Amygdala (tissue), 56 donors: ENCODE measurements around the gene RPGR.
A peak's percentile ranks its signal among the peaks of the same experiment; 100 is the strongest.

Source experiments
- DNase-seq, 56 donors: peaks; one replicate each; lab custom pipeline; 2025; lab: John Stamatoyannopoulos, UW

Gene RPGR

DNA sequence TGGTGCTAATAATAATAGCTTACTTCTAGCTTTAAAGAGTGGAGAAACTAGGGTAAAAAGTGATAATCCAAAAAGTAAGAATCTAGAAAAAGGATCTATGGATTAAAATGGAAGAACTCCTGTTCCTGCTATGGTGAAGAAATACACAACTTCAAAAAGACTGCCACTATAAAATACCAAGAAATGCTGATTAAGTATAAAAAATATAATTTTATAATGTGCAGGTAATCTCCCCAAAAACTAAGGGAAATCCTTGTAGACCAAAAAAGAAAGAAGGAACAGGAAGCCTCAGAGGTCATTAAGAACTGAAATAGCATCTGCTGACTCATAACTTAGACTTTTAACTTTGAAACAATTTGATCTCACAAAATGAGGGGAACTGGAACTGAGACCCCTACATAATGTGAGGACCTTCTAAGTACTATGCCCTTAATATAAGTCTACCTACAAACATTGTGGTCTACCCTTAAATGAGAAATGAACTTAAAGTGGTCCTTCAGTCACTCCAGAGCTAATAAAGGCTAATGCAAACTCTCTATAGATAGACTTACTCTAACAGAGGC lies 56.1 kb downstream of the RPGR start:
- DNase-seq: no peak

DNA sequence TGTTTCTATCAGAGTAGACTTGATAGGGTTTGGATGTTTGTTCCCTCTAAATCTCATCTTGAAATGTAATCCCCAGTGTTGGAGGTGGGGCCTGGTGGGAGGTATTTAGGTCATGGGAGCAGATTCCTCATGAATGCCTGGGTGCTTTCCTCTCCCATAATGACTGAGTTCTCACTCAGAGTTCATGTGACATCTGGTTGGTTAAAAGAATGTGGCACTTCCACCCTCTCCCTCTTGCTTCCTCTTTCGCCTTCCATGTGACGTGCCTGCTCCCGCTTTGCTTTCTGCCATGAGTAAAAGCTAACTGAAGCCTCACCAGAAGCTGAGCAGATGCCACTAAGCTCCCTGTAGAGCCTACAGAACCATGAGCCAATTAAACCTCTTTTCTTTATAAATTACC lies 59.3 kb downstream of the RPGR start:
- DNase-seq: no peak

DNA sequence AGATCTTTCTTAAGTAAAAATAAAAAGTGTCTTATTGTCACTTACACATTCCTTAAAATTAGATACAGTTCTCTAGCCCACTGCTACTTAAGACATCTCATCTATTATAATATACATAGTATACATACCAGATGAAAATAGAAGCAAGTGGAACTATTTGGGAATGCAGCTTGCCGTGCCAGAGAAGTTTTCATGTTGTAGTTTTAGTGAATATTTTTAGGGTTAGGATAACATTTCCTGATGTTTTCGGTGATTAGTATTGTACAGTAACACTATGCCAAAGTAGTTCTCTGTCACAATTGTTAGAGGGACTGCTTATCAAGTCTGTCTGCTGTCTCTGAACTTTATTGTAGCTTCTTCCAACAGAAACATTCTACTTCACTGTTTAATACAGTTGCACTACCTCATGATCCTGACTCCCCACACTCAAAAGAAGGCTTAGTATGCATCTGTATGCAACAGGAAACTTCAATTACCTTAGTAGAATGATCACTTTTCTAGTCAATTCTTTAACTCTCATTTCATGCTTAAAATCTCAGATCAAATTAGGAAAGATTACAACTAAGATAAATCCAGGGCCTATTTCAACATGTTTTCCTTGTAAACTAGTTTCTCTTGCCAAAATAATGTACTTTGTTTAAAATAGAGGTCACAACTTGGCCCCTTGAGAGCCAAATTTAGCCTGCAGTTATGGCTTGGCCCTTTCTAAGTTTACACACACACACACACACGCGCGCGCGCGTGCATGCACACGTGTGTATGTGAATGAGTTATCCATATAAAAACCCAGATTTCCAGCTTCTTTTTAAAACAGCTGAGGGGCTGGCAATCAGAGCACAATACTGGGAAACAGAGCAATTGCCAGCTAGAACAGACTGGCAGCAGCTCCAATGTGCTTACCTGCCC lies 64.3 kb downstream of the RPGR start:
- DNase-seq: no peak

DNA sequence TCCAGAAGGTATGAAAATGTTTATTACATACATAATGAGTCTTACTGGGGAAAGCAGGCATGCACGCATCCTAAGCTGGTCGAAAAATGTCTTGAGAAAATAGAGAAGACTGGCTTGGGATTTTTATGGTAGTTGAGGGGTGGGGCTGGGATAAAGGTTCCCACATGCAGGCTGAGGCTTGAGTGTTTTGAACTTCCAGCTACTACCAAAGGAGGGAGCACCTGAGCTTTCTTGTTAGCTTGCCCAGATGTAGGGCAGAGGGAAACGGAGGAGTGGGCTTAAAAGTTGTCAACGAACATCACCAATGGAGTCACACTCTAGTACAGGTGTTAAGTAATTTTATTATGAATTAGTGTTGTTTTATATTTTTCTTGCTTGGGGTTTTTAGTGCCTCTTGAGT lies 67.1 kb downstream of the RPGR start:
- DNase-seq: no peak

DNA sequence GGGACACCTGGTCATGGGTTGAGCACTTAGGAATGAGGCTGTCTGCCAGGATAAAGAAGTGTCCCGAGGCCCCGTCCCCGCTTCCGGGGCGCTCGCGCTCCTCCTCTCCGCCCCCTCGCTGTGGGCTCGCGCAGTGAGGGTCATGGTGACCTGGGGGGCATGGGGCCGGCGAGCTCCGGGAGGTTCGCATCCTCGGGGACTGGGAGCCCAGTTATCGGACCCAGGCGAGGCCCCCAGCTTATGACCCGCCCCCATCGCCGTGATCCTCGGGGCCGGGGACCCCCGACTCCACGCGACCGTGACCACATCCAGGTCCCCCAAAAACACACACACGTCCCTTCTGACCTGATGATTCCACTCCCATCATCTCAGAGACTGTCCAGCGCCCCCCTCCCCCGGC lies 71.3 kb downstream of the RPGR start:
- DNase-seq: no peak

DNA sequence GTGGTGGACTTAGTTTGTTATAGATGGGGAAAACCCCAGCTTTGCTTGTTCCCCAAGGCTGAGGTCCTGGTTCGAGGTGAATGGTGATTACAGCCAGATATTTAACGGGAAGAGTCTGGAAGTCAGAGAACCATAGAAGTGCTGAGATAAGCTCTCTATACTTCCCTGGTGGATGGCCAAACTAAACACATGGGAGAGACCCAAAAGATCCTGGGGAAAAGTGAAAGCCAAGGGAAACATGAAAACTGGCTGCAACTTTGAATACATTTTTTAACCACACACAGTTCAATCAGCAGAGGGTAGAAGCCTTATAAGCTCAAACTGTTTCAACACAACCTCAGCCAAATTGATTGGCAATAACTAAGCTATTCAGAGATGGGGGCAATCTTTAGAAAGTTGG lies 77.3 kb downstream of the RPGR start:
- no peak for DNase-seq

DNA sequence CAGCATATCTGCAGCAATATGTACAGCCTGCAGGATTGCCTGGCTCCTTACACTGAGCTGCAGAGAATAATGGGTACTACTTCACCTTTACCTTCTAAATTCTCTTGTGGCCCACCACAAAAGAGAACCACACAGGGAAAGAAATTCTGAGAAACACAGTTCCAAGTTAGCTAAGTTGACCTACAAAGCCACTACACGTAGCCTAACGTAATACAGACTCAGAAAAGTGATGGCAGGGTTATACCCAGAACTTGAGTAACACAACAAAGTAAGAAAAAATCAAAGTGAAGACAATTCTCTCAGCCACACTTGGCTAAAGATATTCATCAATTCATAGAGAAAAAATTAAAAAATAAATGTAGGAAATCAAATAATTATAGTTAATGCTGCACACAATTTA lies 80.3 kb downstream of the RPGR start:
- no peak for DNase-seq

DNA sequence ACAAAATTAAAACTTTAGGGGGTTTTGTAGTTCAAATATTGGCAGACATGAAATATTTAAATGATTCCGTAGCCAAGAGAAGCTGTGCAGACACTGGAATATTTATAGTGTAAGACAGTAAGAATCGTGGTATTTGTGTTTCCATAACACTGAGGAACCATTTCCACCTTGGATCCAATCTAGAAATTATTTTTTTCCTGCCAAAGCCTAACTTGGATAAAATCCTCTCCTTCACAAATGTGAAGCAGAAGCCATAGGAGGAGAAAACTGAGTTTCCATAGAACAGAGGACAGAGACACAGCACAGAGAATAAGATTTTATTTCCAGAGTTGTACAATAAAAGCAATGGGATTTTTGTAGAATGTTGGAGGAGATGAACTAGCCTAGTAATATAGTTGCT lies 86.8 kb downstream of the RPGR start:
- no peak for DNase-seq

DNA sequence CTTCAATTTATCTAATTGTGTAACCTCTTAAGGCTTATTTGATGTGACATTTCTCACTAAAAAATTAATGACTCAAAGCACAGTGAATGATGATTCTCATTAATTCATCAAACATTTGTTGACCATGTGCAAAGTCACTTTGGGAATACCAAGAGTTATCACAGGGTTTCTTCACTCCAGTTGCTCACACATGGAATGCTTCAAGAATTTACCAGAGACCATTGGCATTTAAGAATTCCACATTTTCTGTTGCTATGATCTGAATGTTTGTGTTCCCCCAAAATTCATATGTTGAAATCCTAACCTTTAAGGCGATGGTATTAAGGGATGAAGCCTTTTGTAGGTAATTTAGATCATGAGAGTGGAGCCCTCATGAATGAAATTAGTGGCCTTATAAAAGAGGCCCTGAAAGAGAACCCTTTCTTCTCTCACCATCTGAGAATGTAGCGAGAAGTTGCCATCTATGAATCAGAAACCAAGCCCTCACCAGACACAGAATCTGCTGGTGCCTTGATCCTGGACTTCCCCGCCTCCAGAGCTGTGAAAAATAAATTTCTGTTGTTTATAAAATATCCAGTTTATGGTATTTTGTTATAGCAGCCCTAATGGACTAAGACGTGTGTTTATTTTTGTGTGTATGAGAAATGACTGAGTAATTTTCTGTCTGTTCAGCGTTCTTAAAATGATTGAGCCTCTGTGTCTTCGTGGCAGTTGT lies 90.3 kb downstream of the RPGR start:
- no peak for DNase-seq

DNA sequence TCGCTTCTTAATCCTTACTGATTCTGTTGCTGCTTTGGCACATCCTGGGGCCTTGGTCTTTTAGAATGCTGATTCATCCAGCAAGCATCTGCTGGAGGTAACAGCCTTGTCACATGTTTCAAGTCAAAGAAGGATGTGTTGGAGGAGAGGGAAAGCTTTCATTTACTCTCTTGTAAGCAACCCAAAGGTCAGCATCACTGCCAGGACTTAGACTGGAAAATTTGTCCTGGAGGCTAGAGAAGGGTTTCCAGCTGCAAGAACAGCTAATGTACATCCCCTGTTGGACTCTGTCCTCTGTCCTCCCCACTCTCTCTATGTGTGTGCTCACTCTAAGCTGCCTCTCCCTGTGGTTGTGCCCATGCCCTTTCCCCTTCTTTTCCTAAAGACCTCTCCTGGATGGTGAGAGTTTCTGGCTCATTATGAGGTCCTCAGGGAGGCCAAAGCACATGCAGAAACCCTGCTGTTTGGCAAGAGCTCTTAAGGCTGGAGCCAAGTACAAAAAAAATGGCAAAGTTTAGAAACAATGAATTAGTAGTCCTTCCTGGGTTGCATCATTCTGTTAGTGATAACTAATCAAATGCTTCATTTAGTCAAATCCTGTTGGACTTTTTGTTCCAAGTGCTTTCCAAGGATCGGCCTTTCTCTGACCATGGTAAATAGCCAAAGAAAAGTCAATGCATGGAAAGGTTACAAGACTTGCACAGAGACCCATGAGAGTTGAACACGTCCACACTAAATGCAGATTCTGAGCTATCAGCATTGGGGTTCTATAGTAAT lies 93.2 kb downstream of the RPGR start:
- peak in 1 of 56 donors; percentile 0 for DNase-seq

DNA sequence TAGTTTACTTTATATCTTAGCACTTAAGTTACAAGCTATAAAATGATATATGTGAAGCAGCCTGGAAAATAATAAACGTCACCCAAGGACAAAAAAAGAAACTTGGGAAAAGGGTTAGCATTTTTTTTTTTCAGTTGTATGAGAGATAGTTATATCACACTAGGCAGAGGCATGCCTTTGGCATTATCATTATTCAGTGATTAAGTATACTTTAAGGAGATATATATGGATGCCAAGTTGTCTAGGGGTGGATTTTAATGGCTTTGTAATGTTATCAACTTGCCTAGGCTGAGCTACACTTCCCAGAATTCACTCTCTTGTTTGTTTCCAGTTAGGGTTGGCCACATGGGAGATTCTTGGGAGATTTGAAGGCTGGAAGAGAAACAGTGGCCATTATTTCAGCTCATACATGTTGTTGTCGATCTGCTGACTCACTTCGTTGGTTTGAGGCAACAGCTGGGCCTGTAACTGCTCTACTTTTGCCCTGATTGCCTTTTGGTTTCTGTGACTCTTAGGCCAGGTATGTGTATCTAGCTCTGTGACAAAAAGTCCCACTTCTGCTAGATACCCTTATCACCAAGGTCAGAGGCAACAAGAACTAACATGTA lies 95.1 kb downstream of the RPGR start:
- no peak for DNase-seq

DNA sequence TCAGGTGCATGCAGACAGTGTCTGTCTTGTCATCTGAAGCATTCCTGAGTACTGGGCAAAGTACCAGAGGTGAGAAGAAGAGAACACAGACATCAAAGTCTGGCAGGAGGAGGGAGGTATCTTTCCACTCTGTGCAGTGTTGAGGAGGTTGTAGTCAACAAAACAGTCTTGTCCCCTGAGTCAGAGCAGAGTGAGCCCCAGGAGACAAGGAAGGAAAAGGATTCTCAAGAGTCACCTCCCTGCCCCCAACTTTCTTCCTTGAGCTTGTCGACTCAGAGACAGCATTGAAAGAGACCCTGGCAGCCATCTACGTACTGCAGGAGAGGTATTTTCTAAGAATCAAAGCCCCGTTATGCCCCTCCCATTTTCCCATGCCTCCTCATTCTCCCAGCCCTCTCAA lies 102.2 kb downstream of the RPGR start:
- no peak for DNase-seq

DNA sequence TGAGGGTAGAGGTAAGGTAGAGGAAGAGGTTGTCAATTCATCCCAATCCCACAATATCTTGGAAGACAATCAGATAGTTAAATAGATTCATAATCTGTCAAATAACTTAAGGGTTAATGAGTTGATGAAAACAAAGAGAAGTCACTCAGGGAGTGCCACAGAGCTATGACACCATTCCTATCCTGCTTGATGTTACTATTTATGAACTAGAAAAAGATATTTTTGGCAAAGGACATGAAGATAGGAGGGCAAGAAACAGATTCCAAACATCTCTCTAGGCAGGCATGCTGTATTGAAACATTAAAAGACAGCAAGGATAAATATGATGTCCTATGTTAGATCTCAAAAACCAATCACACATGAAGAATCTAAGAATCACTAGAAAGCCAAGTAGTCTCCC lies 103.1 kb downstream of the RPGR start:
- no peak for DNase-seq

DNA sequence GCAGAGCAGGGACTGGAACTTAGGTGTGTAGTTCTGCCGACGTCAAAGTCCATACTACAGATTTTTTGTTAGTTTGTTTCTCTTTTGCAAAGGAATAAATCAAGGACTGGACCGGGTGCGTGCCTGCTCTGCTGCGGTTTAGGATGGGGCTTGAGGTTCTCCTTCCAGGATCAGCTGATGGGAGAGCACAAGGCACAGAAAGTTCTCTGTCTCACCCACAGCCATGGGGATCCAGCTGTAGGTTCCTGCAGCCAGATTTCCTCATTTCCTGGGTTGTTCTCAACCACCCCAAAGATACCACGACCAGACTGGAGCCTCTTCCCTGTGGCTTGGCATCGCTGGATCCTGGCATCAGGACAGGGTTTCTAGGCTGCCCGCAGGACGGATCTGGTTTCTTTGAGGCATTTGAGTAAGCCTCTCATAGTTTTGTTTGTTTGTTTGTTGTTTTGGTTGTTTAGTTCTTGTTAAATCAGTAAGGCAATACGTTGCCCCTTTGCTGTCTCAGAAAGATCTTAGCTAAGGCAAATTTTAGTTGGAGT lies 105.8 kb downstream of the RPGR start:
- DNase-seq: no peak

DNA sequence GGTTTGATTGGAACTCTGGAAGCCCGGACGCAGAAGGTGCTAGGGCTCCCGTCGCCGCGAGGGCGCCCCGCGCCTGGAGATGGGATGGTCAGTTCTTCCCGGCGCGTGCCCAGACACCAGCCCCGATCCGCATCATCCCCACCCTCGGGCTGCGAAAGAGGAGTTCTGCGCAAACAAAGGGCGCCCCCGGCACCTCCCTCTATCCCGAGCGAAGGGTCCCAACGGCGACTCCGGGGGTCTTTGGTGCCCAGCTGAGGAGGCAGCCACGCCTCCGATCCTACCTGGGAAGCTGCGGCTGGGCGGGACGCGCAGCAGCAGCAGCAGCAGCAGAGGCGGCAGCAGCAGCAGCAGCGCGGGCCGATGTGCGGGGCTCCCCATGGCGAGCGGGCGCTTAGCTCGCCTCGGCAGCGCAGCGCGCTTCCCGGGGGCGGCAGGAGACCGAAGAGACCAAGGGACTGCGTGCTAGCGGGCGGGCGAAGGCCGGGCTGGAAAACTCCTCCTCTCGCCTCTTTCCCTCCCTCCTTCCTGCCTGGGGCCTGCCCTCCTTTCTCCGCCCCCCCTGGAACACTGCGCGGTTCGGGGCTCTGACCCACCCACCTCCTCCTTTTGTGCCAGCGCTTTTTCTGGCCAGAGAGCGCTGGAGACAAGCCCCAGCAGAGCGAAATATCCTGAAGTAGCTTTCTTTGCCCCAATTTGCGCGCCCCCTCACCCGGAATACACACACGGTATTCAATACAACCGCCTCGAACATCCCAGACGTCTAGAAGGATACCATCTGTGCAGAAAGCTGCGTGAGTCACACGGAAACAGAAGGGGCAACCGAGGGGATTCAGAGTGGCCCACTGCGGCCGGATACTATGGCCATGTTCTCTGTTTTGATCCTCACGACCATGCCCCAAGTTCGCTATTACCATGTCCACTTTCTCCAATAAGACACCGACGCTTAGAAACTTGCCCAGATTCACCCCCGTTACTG lies 106.6 kb downstream of the RPGR start, which contains the start of gene SRPX:
Gene SRPX, minus strand, starts transcription at position 457 of the 976 bp plus-strand sequence. Its CDS starts 79 bp downstream, at position 378.
- DNase-seq: peak in 4 of 56 donors; percentile 1 to 15 (median 2)

DNA sequence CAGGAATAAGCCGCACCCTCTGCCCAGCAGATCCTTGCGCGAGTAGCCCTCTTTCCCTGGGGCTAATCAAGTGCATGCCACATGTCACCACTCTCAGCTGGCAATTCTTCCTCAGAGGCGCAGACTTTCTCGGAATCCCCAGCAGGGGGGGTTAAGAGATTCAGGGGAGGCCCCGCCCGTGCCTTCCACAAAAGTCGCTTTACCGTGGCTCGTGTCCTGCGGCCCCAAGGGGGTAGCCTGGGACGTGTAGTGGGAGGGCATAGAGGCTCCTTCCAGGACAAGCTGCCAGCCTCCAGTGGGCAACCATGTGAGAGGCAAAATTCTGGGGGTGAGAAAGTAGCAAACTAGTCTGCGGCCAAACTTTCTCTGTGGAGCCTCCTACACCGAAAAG lies 107.3 kb downstream of the RPGR start:
- DNase-seq: peak in 7 of 56 donors; percentile 0 to 15 (median 1)
